Measurements from ENCODE around the gene BCAS3.

- TF ChIP-seq CTCF (IDR thresholded peaks at IDR 0.05; ENCODE audit: low read length) (no peak), EZH2 (IDR thresholded peaks at IDR 0.05; ENCODE audit: borderline replicate concordance, low read length) (no peak)
Observed at GRCh38 chr17:61296058-61296457, 618.4 kb downstream of the BCAS3 start.

Measured in OCI-LY1 (cell line).